Measurements from ENCODE around the gene PRKG2.

Gene PRKG2

DNA sequence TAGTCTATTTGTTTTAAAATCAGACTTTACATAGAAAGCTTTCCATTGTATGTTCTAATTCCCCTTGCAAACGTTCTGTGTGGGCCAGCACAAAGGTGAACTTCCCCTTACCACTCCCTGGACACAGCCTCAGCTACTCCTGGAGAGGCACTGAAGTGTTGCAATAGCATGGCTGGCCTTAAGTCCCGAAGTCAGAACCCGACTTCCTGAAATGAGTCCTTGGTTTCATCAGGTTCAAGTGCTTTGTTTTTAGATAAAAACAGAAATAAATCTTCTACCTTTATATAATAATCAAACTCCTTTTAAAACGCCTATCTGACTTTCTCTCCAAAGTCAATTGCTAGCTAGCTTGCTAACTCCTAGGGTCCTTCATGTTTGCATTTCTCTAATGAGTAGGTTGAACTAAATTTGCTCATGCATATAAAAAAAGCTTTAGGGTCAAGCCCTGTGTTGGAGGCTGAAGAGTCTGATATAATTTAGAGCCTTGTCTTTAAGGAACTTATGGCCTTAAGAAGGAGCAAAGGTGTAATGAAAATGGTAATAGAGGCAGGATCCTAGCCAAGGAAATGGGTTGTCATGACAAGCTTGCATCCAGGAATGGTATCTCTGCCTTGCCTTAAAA is 175.6 kb downstream of the PRKG2 start:
- DNase-seq (ENCODE audit: low read depth in 1 of 2, low spot score in 1 of 2): no peak

DNA sequence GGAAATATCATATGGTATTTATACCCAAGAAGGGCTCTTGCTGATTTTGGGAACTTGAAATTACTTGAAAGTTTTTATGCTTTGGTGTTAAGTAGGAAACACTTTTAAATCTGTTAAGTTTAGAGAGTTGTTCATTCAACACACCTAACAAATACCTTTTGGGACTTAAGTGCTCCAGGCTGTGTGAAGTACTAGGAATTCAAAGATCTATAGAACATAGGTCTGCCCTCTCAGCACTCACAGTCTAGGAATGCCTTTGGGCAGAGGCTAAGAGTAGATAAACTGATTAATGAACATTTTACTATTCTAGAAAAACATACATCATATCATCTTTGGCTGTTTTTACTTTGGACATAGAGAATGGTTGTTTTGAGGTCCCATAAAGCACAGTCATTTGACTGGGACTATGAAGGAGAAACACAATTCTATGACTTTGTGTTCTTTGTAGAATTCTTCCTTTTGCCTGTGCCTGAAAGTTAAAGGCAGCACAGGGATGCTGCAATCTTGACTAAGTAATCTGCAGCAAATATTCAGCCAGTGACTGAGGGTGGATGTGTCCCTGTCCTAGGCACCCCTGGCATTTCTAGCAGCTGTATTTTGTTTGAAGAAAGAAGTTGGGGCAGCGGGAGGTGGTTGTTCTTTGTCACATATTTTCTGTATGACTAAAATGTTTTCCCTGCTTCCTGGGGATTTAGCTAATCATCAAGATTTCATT is 176.2 kb downstream of the PRKG2 start:
- DNase-seq (ENCODE audit: low read depth in 1 of 2, low spot score in 1 of 2): no peak
